ENCODE measurements around the gene KRT1. TPM values are rescaled to one million over a fixed set of nuclear protein-coding genes. Genes with fewer than 3 reads are reported as not detected.

KRT1 gene
- total RNA-seq, 1 donor from 2014 or later = 3.5 TPM

- ATAC-seq (no peak), DNase-seq (no peak)
- Histone ChIP-seq H3K36me3 (no peaks in the 10 kb centered on the region), H3K4me1 (no peaks in the 10 kb centered on the region), H3K4me3 (no peak overlapping the region), H3K27ac (no peak overlapping the region), H3K27me3 (peaks cover 9% of the 10 kb centered on the region), H3K9me3 (no peaks in the 10 kb centered on the region)
- TF ChIP-seq, protein P1, sequence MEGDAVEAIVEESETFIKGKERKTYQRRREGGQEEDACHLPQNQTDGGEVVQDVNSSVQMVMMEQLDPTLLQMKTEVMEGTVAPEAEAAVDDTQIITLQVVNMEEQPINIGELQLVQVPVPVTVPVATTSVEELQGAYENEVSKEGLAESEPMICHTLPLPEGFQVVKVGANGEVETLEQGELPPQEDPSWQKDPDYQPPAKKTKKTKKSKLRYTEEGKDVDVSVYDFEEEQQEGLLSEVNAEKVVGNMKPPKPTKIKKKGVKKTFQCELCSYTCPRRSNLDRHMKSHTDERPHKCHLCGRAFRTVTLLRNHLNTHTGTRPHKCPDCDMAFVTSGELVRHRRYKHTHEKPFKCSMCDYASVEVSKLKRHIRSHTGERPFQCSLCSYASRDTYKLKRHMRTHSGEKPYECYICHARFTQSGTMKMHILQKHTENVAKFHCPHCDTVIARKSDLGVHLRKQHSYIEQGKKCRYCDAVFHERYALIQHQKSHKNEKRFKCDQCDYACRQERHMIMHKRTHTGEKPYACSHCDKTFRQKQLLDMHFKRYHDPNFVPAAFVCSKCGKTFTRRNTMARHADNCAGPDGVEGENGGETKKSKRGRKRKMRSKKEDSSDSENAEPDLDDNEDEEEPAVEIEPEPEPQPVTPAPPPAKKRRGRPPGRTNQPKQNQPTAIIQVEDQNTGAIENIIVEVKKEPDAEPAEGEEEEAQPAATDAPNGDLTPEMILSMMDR (IDR thresholded peaks at IDR 0.05) = no peak
- intact Hi-C loops (cut with DNase I) = no loop called here
Observed at GRCh38 chr12:52703878-52704277, 23.7 kb upstream of the KRT1 start.

DNA sequence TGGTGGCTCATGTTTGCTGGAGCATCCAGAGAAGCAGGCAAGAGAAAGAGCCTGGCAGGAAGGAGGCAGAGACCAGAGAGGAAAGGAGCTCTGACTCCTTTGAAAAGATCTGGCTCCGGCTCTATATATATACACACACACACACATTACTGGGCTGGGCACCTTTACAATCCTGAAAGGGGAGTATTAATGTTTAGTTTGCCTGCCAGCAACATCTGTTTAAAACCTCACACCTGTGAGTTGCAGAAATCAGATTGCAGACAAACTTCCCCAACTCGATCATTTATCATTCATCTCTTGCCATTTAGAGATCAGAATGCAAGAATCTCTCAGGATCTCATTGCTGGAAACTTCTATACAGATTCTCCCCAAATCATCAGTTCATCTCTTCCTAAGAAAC, 23.2 kb upstream of the KRT1 start, which contains the start of gene KRT77:
Gene KRT77 (minus strand): TSS at position 101 of the 400 bp plus-strand sequence. CDS start 90 bp downstream, at position 11.
- Histone ChIP-seq H3K36me3 (no peaks in the 10 kb centered on the region), H3K27me3 (peaks cover 9% of the 10 kb centered on the region), H3K27ac (no peak within 1 kb of the TSS), H3K4me3 (no peak within 1 kb of the TSS), H3K9me3 (no peaks in the 10 kb centered on the region), H3K4me1 (no peaks in the 10 kb centered on the region)
- no peak for ATAC-seq
- TF ChIP-seq, protein P1 (IDR thresholded peaks at IDR 0.05) = no peak
- intact Hi-C loops (cut with DNase I) = no loop called here
- DNase-seq = no peak

GRCh38 chr12:52702338-52702737, 22.1 kb upstream of the KRT1 start:
- TF ChIP-seq, protein P1 (IDR thresholded peaks at IDR 0.05) = no peak
- Histone ChIP-seq H3K27ac (no peak overlapping the region), H3K36me3 (no peaks in the 10 kb centered on the region), H3K27me3 (peaks cover 9% of the 10 kb centered on the region), H3K4me1 (no peaks in the 10 kb centered on the region), H3K4me3 (no peak overlapping the region), H3K9me3 (no peaks in the 10 kb centered on the region)
- DNase-seq = no peak
- intact Hi-C loops (cut with DNase I) = no loop called here
- ATAC-seq = no peak

DNA sequence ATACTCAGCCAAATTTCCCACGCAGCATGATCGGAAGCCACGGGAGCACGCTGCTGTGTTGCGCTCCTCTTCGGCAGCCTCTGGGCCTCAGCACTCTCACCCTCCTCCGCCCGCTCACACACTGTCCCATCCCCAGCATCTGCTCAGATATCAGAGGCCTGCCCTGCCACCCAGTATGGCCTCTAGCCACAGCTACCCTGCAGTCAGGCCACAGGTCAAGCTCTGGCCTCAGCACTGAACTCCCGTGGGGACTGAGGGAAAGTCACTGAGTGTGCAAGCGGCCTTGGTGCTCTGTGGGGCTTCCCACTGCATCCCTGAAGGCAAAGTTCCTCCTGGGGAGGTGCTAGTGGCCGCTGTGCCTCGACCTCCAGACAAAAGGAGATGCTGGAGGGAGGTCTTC, 21.1 kb upstream of the KRT1 start:
- TF ChIP-seq, protein P1 (IDR thresholded peaks at IDR 0.05) = no peak
- DNase-seq (no peak), ATAC-seq (no peak)
- no peaks in the 10 kb centered on the region for H3K36me3 ChIP-seq
- no peak overlapping the region for H3K27ac ChIP-seq
- peaks cover 14% of the 10 kb centered on the region for H3K27me3 ChIP-seq
- no peak overlapping the region for H3K4me3 ChIP-seq
- no peaks in the 10 kb centered on the region for H3K9me3 ChIP-seq
- no peaks in the 10 kb centered on the region for H3K4me1 ChIP-seq
- intact Hi-C loops (cut with DNase I) = no loop called here

GRCh38 chr12:52699960-52700359, 19.8 kb upstream of the KRT1 start:
- ATAC-seq (no peak), DNase-seq (no peak)
- Histone ChIP-seq H3K4me3 (no peak overlapping the region), H3K36me3 (no peaks in the 10 kb centered on the region), H3K27ac (no peak overlapping the region), H3K9me3 (no peaks in the 10 kb centered on the region), H3K4me1 (no peaks in the 10 kb centered on the region), H3K27me3 (peaks cover 23% of the 10 kb centered on the region)
- intact Hi-C loops (cut with DNase I) = no loop called here
- TF ChIP-seq, protein P1 (IDR thresholded peaks at IDR 0.05) = no peak

DNA sequence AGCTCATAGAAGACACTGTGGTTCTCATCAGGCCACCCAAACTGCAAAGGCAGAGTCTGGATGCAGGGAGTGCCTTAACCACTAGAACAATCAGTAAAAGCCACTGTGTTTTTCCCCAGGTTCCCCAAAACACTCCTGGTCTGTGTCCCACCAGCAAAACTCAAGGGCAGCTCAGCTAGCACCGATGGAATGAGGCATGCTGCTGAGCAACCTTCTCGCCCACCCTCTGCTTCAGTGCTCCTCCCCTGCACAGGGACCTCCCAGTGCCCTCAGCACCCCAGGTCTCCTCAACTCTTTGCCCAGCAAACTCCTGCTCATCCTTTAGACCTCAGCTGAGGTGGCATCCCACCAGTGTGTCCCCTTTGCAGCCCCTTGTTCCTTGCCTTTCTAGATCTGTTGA, 19.2 kb upstream of the KRT1 start:
- intact Hi-C loops (cut with DNase I) = no loop called here
- Histone ChIP-seq H3K9me3 (no peaks in the 10 kb centered on the region), H3K27me3 (peaks cover 25% of the 10 kb centered on the region), H3K27ac (no peak overlapping the region), H3K36me3 (no peaks in the 10 kb centered on the region), H3K4me3 (no peak overlapping the region), H3K4me1 (no peaks in the 10 kb centered on the region)
- ATAC-seq (no peak), DNase-seq (no peak)
- TF ChIP-seq, protein P1 (IDR thresholded peaks at IDR 0.05) = no peak
